Measurements from ENCODE around the gene DUSP16.

Gene DUSP16

DNA sequence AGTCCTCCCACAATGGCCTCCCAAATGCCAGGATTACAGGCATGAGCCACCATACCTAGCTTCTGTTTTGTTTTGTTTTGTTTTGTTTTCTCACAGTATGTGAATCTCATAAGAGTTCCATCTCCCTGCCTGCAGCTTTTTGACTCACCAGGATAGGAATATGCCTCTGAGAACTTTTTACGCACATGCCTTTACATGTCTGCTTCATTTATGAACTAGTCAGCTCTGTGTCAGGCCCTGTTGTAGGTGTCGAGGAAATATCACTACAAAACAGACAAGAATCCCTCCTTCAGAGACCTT lies 116.8 kb downstream of the DUSP16 start:
- Histone ChIP-seq H3K27ac (ENCODE audit: low read depth, low read length) (no peak overlapping the region), H3K4me2 (ENCODE audit: low read length) (no peak overlapping the region), H2BK5ac (ENCODE audit: low read depth, low read length, poor library complexity) (no peak overlapping the region), H3K79me1 (ENCODE audit: low read length) (no peaks in the 10 kb centered on the region), H3K9ac (ENCODE audit: low read length) (no peak overlapping the region), H3K4ac (ENCODE audit: low read depth, low read length) (no peak overlapping the region), H3K9me3 (ENCODE audit: insufficient read depth, low read depth, low read length) (no peaks in the 10 kb centered on the region), H3K27me3 (ENCODE audit: insufficient read depth, low read length) (no peaks in the 10 kb centered on the region), H3K14ac (ENCODE audit: low read length) (no peak overlapping the region), H2AK5ac (ENCODE audit: low read length) (no peak overlapping the region), H3K79me2 (ENCODE audit: control insufficient read depth, insufficient read depth, low read length, poor library complexity) (no peaks in the 10 kb centered on the region), H3K4me3 (ENCODE audit: low read depth, low read length) (no peak overlapping the region), H3K23ac (ENCODE audit: low read length) (no peak overlapping the region), H3K18ac (ENCODE audit: low read length) (no peak overlapping the region), H4K12ac (ENCODE audit: low read depth, low read length) (no peak overlapping the region), H2AFZ (ENCODE audit: insufficient read depth, low read length, poor library complexity) (no peak overlapping the region), H2BK12ac (ENCODE audit: low read length) (no peak overlapping the region), H4K8ac (ENCODE audit: low read depth, low read length) (no peak overlapping the region), H2BK120ac (ENCODE audit: insufficient read depth, low read length, poor library complexity) (no peak overlapping the region), H3K4me1 (ENCODE audit: control insufficient read depth in 1 of 2, insufficient read depth in 2 of 2, low read length in 2 of 2) (no peaks in the 10 kb centered on the region), H3K36me3 (ENCODE audit: control insufficient read depth in 1 of 2, insufficient read depth in 2 of 2, low read length in 2 of 2) (no peaks in the 10 kb centered on the region), H4K91ac (ENCODE audit: low read depth, low read length) (no peak overlapping the region)
- DNase-seq, result peak; percentile 56 to 77
- WGBS (ENCODE audit: extremely low coverage, insufficient coverage, insufficient read length), result no CpG with 5 or more reads among the region's 2 CpGs

DNA sequence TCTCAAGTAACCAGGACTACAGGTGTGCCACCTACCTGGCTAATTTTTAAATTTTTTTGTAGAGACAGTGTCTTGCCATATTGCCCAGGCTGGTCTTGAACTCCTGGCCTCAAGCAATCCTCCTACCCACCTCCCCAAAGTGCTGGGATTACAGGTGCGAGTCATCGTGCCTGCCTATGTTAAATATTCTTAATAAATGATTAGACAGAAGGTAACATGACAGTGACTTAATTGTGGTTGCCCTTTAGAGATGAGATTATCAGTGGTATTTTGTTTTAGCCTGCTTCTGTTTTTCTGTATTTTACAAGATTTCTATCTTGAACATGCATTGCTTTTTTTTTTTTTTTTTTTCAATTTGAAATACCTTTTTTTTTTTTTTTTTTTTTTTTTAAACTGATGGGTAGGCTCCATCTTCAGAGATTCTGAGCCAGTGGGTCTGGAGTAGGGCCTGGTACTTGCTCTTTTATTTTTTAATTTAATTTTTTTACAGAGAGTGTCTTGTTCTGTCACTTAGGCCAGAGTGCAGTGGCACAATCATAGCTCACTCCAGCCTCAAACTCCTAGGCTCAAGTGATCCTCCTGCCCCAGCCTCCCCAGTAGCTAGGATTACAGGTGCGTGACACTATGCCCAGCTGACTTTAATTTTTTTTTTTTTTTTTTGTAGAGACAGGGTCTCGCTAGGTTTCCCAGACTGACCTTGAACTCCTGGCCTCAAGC lies 117.3 kb downstream of the DUSP16 start:
- no peaks in the 10 kb centered on the region for H3K4me1 ChIP-seq (ENCODE audit: control insufficient read depth in 1 of 2, insufficient read depth in 2 of 2, low read length in 2 of 2)
- no peaks in the 10 kb centered on the region for H3K27me3 ChIP-seq (ENCODE audit: insufficient read depth, low read length)
- no peak overlapping the region for H2AK5ac ChIP-seq (ENCODE audit: low read length)
- no peaks in the 10 kb centered on the region for H3K36me3 ChIP-seq (ENCODE audit: control insufficient read depth in 1 of 2, insufficient read depth in 2 of 2, low read length in 2 of 2)
- no peak overlapping the region for H3K4ac ChIP-seq (ENCODE audit: low read depth, low read length)
- no peak overlapping the region for H2BK120ac ChIP-seq (ENCODE audit: insufficient read depth, low read length, poor library complexity)
- no peak overlapping the region for H3K18ac ChIP-seq (ENCODE audit: low read length)
- DNase-seq, result no peak
- no peaks in the 10 kb centered on the region for H3K79me1 ChIP-seq (ENCODE audit: low read length)
- no peak overlapping the region for H4K12ac ChIP-seq (ENCODE audit: low read depth, low read length)
- H4K8ac ChIP-seq (ENCODE audit: low read depth, low read length), result no peak overlapping the region
- no peak overlapping the region for H3K27ac ChIP-seq (ENCODE audit: low read depth, low read length)
- no peak overlapping the region for H3K4me2 ChIP-seq (ENCODE audit: low read length)
- no peak overlapping the region for H2AFZ ChIP-seq (ENCODE audit: insufficient read depth, low read length, poor library complexity)
- no peak overlapping the region for H2BK5ac ChIP-seq (ENCODE audit: low read depth, low read length, poor library complexity)
- H3K9me3 ChIP-seq (ENCODE audit: insufficient read depth, low read depth, low read length), result no peaks in the 10 kb centered on the region
- H3K79me2 ChIP-seq (ENCODE audit: control insufficient read depth, insufficient read depth, low read length, poor library complexity), result no peaks in the 10 kb centered on the region
- H3K14ac ChIP-seq (ENCODE audit: low read length), result no peak overlapping the region
- H2BK12ac ChIP-seq (ENCODE audit: low read length), result no peak overlapping the region
- H3K4me3 ChIP-seq (ENCODE audit: low read depth, low read length), result no peak overlapping the region
- no CpG with 5 or more reads among the region's 4 CpGs for WGBS (ENCODE audit: extremely low coverage, insufficient coverage, insufficient read length)
- H4K91ac ChIP-seq (ENCODE audit: low read depth, low read length), result no peak overlapping the region
- no peak overlapping the region for H3K23ac ChIP-seq (ENCODE audit: low read length)
- H3K9ac ChIP-seq (ENCODE audit: low read length), result no peak overlapping the region

DNA sequence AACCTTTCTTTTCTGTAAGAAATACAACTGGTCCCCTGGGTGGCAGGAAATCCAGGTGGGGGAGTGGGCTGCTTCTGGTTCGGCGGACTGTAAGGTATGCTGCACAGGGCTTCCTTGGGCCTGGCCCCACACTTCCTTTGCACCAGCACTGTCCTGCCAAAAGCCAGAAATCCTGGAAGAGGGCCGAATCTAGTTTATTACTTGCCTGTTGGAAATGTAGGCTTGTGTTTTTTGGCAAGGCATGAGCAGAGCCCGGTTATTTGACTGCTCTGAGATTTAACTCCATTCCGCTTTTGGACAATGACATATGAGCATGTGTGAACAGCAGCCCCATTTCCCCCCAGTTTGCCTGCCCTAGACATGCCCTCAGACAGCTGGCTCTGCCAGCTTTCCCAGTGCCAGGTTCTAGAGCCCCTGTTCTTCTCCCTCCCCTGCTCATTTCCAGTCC lies 119.2 kb downstream of the DUSP16 start:
- Histone ChIP-seq H3K4ac (ENCODE audit: low read depth, low read length) (no peak overlapping the region), H3K23ac (ENCODE audit: low read length) (no peak overlapping the region), H3K4me1 (ENCODE audit: control insufficient read depth in 1 of 2, insufficient read depth in 2 of 2, low read length in 2 of 2) (no peaks in the 10 kb centered on the region), H2BK5ac (ENCODE audit: low read depth, low read length, poor library complexity) (no peak overlapping the region), H3K36me3 (ENCODE audit: control insufficient read depth in 1 of 2, insufficient read depth in 2 of 2, low read length in 2 of 2) (no peaks in the 10 kb centered on the region), H4K8ac (ENCODE audit: low read depth, low read length) (no peak overlapping the region), H3K79me2 (ENCODE audit: control insufficient read depth, insufficient read depth, low read length, poor library complexity) (no peaks in the 10 kb centered on the region), H2AFZ (ENCODE audit: insufficient read depth, low read length, poor library complexity) (no peak overlapping the region), H2BK12ac (ENCODE audit: low read length) (no peak overlapping the region), H2BK120ac (ENCODE audit: insufficient read depth, low read length, poor library complexity) (no peak overlapping the region), H3K79me1 (ENCODE audit: low read length) (no peaks in the 10 kb centered on the region), H3K27me3 (ENCODE audit: insufficient read depth, low read length) (no peaks in the 10 kb centered on the region), H2AK5ac (ENCODE audit: low read length) (no peak overlapping the region), H3K27ac (ENCODE audit: low read depth, low read length) (no peak overlapping the region), H3K9me3 (ENCODE audit: insufficient read depth, low read depth, low read length) (no peaks in the 10 kb centered on the region), H3K9ac (ENCODE audit: low read length) (no peak overlapping the region), H4K91ac (ENCODE audit: low read depth, low read length) (no peak overlapping the region), H3K14ac (ENCODE audit: low read length) (no peak overlapping the region), H3K4me3 (ENCODE audit: low read depth, low read length) (no peak overlapping the region), H4K12ac (ENCODE audit: low read depth, low read length) (no peak overlapping the region), H3K4me2 (ENCODE audit: low read length) (no peak overlapping the region), H3K18ac (ENCODE audit: low read length) (no peak overlapping the region)
- no CpG with 5 or more reads among the region's 5 CpGs for WGBS (ENCODE audit: extremely low coverage, insufficient coverage, insufficient read length)
- DNase-seq, result no peak

DNA sequence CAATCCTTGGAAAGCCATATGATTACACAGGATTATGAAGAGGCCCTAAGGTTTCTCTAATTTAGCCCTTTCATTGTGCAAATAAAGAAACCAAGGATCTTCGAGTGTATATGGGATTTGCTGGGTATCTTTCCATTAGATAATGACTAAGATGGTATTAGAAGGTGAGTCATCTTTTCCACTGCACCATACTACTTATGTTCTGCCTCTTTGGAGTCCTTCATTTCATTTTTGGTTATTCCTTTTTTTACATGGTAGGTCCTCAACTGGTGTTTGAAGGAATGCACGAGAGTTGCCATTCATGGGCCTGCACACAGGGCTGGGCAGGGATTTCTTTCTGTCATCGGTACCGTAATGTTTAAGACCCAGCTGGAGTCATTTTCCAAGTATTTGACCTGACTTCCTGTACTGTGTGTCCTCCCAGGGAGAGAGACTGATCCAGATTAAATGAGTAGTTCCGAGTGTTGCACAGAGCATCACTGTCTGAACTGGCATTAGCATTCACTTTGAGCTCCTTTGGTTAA lies 120.1 kb downstream of the DUSP16 start:
- WGBS (ENCODE audit: extremely low coverage, insufficient coverage, insufficient read length), result no CpG with 5 or more reads among the region's 5 CpGs
- no peaks in the 10 kb centered on the region for H3K79me1 ChIP-seq (ENCODE audit: low read length)

More for the DNA sequence above, 120.1 kb downstream of the DUSP16 start:
- peak in 1 of 2 donors; percentile 45 for DNase-seq
- Histone ChIP-seq H3K4ac (ENCODE audit: low read depth, low read length) (no peak overlapping the region), H3K4me3 (ENCODE audit: low read depth, low read length) (no peak overlapping the region), H3K9me3 (ENCODE audit: insufficient read depth, low read depth, low read length) (no peaks in the 10 kb centered on the region), H3K9ac (ENCODE audit: low read length) (no peak overlapping the region), H3K23ac (ENCODE audit: low read length) (no peak overlapping the region), H3K27ac (ENCODE audit: low read depth, low read length) (no peak overlapping the region), H3K18ac (ENCODE audit: low read length) (no peak overlapping the region), H3K79me2 (ENCODE audit: control insufficient read depth, insufficient read depth, low read length, poor library complexity) (no peaks in the 10 kb centered on the region), H3K14ac (ENCODE audit: low read length) (no peak overlapping the region), H4K91ac (ENCODE audit: low read depth, low read length) (no peak overlapping the region), H2BK12ac (ENCODE audit: low read length) (no peak overlapping the region), H3K4me1 (ENCODE audit: control insufficient read depth in 1 of 2, insufficient read depth in 2 of 2, low read length in 2 of 2) (no peaks in the 10 kb centered on the region), H2AFZ (ENCODE audit: insufficient read depth, low read length, poor library complexity) (no peak overlapping the region), H3K4me2 (ENCODE audit: low read length) (no peak overlapping the region), H3K27me3 (ENCODE audit: insufficient read depth, low read length) (no peaks in the 10 kb centered on the region), H4K8ac (ENCODE audit: low read depth, low read length) (no peak overlapping the region), H2BK5ac (ENCODE audit: low read depth, low read length, poor library complexity) (no peak overlapping the region), H2AK5ac (ENCODE audit: low read length) (no peak overlapping the region), H4K12ac (ENCODE audit: low read depth, low read length) (no peak overlapping the region), H2BK120ac (ENCODE audit: insufficient read depth, low read length, poor library complexity) (no peak overlapping the region), H3K36me3 (ENCODE audit: control insufficient read depth in 1 of 2, insufficient read depth in 2 of 2, low read length in 2 of 2) (no peaks in the 10 kb centered on the region)
